Parathyroid adenoma (tissue), 2 donors: ENCODE measurements around the gene PTPRM.

Source experiments
- H2AFZ ChIP-seq: fragments of 300-600 bp; sonication (generic); one replicate; pipeline ENCODE4 v1.7.0; 2017; ENCODE audit warnings: antibody characterized with exemption, mild to moderate bottlenecking
- H3K27ac ChIP-seq: fragments of 300-600 bp; sonication (generic); one replicate; pipeline ENCODE4 v1.7.0; 2017
- H3K27me3 ChIP-seq: fragments of 300-600 bp; sonication (generic); one replicate; pipeline ENCODE4 v1.7.0; 2017; ENCODE audit warnings: low read length; ENCODE audit not compliant: control insufficient read depth, insufficient read depth
- H3K36me3 ChIP-seq: fragments of 300-600 bp; sonication (generic); one replicate; pipeline ENCODE4 v1.7.0; 2017; ENCODE audit warnings: low read length; ENCODE audit not compliant: control insufficient read depth, insufficient read depth
- H3K4me1 ChIP-seq: fragments of 300-600 bp; sonication (generic); one replicate; pipeline ENCODE4 v1.7.0; 2017; ENCODE audit warnings: control low read depth
- H3K4me2 ChIP-seq: fragments of 300-600 bp; sonication (generic); one replicate; pipeline ENCODE4 v1.7.0; 2017; ENCODE audit warnings: low read length
- H3K4me3 ChIP-seq: fragments of 300-600 bp; sonication (generic); one replicate; pipeline ENCODE4 v1.7.0; 2017; ENCODE audit warnings: low read depth, low read length
- H3K79me2 ChIP-seq: fragments of 300-600 bp; sonication (generic); one replicate; pipeline ENCODE4 v1.7.0; 2017; ENCODE audit warnings: control low read depth
- H3K9ac ChIP-seq: fragments of 300-600 bp; sonication (generic); one replicate; pipeline ENCODE4 v1.7.0; 2017; ENCODE audit warnings: mild to moderate bottlenecking
- H3K9me3 ChIP-seq: fragments of 300-600 bp; sonication (generic); one replicate; pipeline ENCODE4 v1.7.0; 2017; ENCODE audit warnings: low read length; ENCODE audit not compliant: control insufficient read depth
- TF ChIP-seq, protein P1 (sequence below): fragments of 300-600 bp; sonication (generic); IDR thresholded peaks from one replicate; pipeline ENCODE4 v1.7.0; 2017; ENCODE audit warnings: antibody characterized with exemption, mild to moderate bottlenecking
- donor health status: primary hyperparathyroidism.

The PTPRM gene

DNA sequence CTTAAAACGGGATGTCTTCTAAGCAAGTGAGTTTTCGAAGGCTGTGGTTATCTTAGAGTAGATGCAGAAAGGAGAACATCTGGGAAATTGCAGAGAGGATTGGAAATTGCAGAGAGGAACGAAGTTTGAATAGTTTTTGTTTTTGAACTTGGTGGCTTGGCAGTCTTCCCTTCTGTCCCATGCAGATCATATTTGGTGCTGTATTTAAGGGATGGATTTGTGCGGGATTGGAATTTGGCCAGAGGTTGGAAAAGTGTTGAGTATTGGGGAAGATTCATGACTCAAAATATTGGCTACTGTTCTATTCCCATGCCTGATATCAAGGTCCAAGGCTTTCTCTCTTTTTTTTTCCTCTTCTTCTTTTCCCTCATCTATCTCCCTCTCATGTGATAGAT is 18.2 kb downstream of the PTPRM start:
- no peaks in the 10 kb centered on the region for H3K4me1 ChIP-seq
- H2AFZ ChIP-seq, result no peak overlapping the region
- no peaks in the 10 kb centered on the region for H3K9me3 ChIP-seq
- H3K27ac ChIP-seq, result no peak overlapping the region
- H3K27me3 ChIP-seq, result no peaks in the 10 kb centered on the region
- no peak overlapping the region for H3K4me3 ChIP-seq
- H3K79me2 ChIP-seq, result peaks cover 62% of the 10 kb centered on the region
- no peak overlapping the region for H3K9ac ChIP-seq
- TF ChIP-seq, protein P1, sequence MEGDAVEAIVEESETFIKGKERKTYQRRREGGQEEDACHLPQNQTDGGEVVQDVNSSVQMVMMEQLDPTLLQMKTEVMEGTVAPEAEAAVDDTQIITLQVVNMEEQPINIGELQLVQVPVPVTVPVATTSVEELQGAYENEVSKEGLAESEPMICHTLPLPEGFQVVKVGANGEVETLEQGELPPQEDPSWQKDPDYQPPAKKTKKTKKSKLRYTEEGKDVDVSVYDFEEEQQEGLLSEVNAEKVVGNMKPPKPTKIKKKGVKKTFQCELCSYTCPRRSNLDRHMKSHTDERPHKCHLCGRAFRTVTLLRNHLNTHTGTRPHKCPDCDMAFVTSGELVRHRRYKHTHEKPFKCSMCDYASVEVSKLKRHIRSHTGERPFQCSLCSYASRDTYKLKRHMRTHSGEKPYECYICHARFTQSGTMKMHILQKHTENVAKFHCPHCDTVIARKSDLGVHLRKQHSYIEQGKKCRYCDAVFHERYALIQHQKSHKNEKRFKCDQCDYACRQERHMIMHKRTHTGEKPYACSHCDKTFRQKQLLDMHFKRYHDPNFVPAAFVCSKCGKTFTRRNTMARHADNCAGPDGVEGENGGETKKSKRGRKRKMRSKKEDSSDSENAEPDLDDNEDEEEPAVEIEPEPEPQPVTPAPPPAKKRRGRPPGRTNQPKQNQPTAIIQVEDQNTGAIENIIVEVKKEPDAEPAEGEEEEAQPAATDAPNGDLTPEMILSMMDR, result no peak
- H3K4me2 ChIP-seq, result no peak overlapping the region
- no peaks in the 10 kb centered on the region for H3K36me3 ChIP-seq

DNA sequence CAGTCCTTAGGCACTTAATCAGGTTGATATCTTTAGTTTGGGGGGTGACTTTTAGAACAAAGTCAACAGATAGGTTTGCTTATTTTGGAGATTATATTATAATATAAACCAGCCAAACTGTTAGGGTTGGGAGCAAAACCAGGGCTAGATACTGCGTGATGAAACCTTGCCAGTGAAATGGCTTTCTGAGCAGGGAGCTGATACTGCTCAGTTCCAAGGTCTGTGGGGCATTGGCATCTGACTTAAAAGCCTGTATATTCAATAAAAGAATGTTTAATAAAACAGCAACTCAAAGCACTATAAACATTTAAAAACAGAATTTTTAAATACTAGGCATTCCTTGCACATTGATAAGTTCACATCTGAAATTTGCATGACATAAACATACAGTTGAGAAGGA is 19.3 kb downstream of the PTPRM start:
- H3K4me2 ChIP-seq, result no peak overlapping the region
- TF ChIP-seq, protein P1, result no peak
- no peak overlapping the region for H3K27ac ChIP-seq
- no peaks in the 10 kb centered on the region for H3K4me1 ChIP-seq
- H3K36me3 ChIP-seq, result no peaks in the 10 kb centered on the region
- no peaks in the 10 kb centered on the region for H3K9me3 ChIP-seq
- H3K79me2 ChIP-seq, result peaks cover 53% of the 10 kb centered on the region
- no peak overlapping the region for H3K4me3 ChIP-seq
- no peak overlapping the region for H2AFZ ChIP-seq
- no peaks in the 10 kb centered on the region for H3K27me3 ChIP-seq
- H3K9ac ChIP-seq, result no peak overlapping the region

DNA sequence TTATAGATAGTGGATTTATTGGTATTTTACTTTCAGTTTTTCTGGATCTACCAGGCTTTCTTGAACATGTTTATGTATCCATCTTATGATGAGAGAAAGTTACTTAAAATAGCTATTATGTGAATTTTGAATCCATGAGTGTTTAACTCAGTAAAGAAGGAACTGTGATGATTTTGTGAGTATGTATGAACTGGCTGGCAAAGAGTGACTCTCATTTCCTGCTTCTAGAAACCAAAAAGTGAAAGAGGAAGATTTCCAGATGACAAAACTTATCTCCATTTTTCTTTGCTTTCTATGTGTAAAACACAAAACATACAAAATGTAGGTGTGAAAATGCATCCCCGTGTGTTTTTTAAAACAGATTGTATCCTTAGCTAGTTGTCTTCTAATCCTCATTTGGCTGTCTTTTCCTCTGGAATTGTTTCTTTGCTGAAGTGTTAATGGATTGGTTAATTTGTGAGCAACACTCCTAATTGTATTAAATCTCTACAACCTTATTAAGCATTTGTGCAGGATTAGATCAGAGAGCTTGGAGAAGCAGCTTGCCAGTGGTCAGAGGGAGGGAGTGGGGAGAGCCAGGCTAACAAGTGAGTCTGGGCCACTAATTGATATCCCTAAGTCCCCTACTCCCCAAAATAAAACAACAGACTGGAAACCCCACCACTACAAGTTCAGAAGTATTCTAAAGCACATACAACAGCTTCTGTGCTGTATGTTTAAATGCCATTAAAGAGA is 23.9 kb downstream of the PTPRM start:
- Histone ChIP-seq H3K36me3 (no peaks in the 10 kb centered on the region), H3K27ac (no peak overlapping the region)
- TF ChIP-seq, protein P1, result no peak

DNA sequence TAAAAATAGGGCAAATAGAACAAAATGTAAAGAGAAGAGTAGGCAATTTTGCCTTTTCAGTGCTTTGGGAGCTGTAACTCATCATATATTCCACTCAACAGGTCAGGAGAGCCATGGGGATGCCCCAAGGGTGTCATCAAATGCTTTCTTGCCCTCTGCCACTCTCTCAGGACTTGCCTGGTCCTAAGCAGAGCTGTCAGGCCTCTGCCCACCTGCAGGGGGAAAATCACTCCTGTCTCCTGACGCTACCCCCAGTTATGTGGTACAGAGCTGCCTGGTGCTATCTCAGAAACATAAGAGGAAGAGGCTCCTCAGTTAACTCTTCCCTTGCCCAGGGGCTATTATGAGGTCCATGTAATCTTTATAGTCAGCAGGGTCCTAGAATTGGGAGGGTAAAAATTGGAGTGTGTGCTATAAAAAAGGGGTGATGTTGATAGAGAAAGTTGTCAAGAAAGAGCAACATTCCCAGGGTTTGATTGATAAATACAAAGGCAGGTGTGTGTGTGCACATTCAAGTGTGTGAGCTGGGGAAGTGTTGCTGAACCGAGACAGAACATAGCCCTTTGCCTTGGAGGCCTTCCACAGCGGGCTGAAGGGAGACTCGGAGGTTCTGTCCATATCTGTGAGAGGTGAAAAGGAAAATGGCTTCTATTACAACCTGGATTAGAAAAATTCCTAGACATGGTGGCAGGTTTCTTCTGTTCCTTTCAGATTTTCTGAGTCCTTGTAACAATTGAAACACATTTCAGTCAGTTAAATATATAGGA is 25.4 kb downstream of the PTPRM start:
- no peak overlapping the region for H3K27ac ChIP-seq
- H3K4me2 ChIP-seq, result no peak overlapping the region
- no peak overlapping the region for H2AFZ ChIP-seq
- H3K36me3 ChIP-seq, result no peaks in the 10 kb centered on the region
- no peaks in the 10 kb centered on the region for H3K4me1 ChIP-seq
- H3K27me3 ChIP-seq, result no peaks in the 10 kb centered on the region
- H3K79me2 ChIP-seq, result peaks cover 31% of the 10 kb centered on the region
- H3K9me3 ChIP-seq, result no peaks in the 10 kb centered on the region
- TF ChIP-seq, protein P1, result no peak
- H3K4me3 ChIP-seq, result no peak overlapping the region
- no peak overlapping the region for H3K9ac ChIP-seq

More for the DNA sequence above, 23.9 kb downstream of the PTPRM start:
- H3K4me3 ChIP-seq, result no peak overlapping the region
- no peak overlapping the region for H3K9ac ChIP-seq
- H2AFZ ChIP-seq, result no peak overlapping the region
- no peaks in the 10 kb centered on the region for H3K4me1 ChIP-seq
- peaks cover 33% of the 10 kb centered on the region for H3K79me2 ChIP-seq
- H3K27me3 ChIP-seq, result no peaks in the 10 kb centered on the region
- H3K9me3 ChIP-seq, result no peaks in the 10 kb centered on the region
- no peak overlapping the region for H3K4me2 ChIP-seq
